HG03159 (cell line): ENCODE results near the gene CBFA2T2.

Experiments
- ATAC-seq: cut with Tn5 transposase; IDR thresholded peaks from one replicate; pipeline ENCODE4 v1.9.1; 2021; ENCODE audit warnings: mild to moderate bottlenecking, moderate library complexity; ENCODE audit not compliant: unreplicated experiment

CBFA2T2 gene

GRCh38 chr20:33647603-33648395 is 157.9 kb downstream of the CBFA2T2 start:
- ATAC-seq = no peak

- ATAC-seq = no peak
Measured at GRCh38 chr20:33648396-33649004, 158.6 kb downstream of the CBFA2T2 start.

- ATAC-seq = no peak
Measured at GRCh38 chr20:33649201-33649681, 159.3 kb downstream of the CBFA2T2 start.

GRCh38 chr20:33650111-33650752 is 160.3 kb downstream of the CBFA2T2 start:
- ATAC-seq = no peak

- ATAC-seq = no peak
Measured at GRCh38 chr20:33650753-33651561, 161.1 kb downstream of the CBFA2T2 start.

GRCh38 chr20:33651562-33652048 is 161.7 kb downstream of the CBFA2T2 start:
- ATAC-seq = no peak

- ATAC-seq = no peak
Measured at GRCh38 chr20:33653218-33653899, 163.5 kb downstream of the CBFA2T2 start.

GRCh38 chr20:33653900-33654596 is 164.2 kb downstream of the CBFA2T2 start:
- no peak for ATAC-seq

- no peak for ATAC-seq
Measured at GRCh38 chr20:33654680-33655161, 164.8 kb downstream of the CBFA2T2 start.

GRCh38 chr20:33655164-33655563 is 165.3 kb downstream of the CBFA2T2 start:
- no peak for ATAC-seq

- no peak for ATAC-seq
Measured at GRCh38 chr20:33656010-33656782, 166.3 kb downstream of the CBFA2T2 start.

- ATAC-seq = no peak
Measured at GRCh38 chr20:33656783-33657703, 167.1 kb downstream of the CBFA2T2 start.

- ATAC-seq = no peak
Measured at GRCh38 chr20:33657704-33658095, 167.8 kb downstream of the CBFA2T2 start.

GRCh38 chr20:33658510-33658909 is 168.6 kb downstream of the CBFA2T2 start:
- ATAC-seq = no peak

- no peak for ATAC-seq
Measured at GRCh38 chr20:33658929-33659328, 169.0 kb downstream of the CBFA2T2 start.

GRCh38 chr20:33659341-33660034 is 169.6 kb downstream of the CBFA2T2 start:
- no peak for ATAC-seq

- no peak for ATAC-seq
Measured at GRCh38 chr20:33660035-33660684, 170.3 kb downstream of the CBFA2T2 start.
